ENCODE results near the gene SLC8A1. TPM values are rescaled to one million over a fixed set of nuclear protein-coding genes. Genes with fewer than 3 reads are reported as not detected.

SLC8A1 gene
- total RNA-seq, 1 donor from 2014 or later, result 277 TPM

DNA sequence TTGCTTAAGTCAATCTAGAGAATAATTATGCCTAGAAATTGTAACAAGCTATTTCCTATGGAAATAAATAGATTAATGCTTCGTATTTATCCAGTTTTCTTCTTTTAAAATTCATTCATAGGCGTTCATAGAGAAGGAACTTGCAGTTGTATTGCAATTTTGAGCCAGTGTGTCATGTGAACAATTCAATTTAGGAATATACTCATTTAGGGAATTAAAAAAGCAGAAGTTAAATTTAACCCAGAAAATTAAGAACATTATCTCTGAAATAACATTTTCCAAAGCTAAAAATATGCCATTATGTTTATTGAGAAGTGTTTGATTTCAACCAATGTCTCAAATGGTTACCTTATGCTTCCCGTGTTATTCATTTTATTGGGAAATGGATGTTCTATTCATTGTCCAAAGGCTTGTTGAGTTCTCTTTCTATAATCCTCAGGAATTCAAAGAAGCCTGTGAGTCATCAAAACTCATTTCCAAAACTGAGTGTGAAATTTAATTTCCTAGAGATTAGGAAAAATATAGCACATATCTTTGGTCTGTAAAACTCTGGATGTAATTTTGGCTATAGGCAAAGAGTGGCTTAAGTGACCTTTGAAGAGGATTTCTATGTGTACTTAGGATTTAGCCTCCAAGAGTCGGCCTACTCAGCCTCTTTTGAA lies 99.7 kb downstream of the SLC8A1 start:
- DNase-seq, result no peak

DNA sequence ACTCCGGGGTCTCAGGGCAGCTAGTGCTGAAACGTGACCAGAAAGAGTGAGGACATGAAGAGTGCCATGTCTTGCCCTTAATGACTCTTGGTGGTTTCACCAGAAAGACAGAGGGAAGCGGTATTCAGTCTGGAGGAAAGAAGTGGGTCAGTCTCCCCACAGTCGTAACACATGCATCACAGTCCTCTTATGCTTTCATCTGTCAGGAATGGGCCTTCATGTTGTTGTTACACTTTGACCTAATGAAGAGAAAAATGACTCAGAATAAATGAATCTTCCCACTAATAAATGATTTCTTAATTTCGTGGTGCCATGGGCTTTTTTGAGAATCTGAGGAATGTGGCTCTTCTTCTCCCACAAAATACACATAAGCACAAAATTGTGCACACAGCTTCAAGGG lies 103.2 kb downstream of the SLC8A1 start:
- DNase-seq, result no peak

DNA sequence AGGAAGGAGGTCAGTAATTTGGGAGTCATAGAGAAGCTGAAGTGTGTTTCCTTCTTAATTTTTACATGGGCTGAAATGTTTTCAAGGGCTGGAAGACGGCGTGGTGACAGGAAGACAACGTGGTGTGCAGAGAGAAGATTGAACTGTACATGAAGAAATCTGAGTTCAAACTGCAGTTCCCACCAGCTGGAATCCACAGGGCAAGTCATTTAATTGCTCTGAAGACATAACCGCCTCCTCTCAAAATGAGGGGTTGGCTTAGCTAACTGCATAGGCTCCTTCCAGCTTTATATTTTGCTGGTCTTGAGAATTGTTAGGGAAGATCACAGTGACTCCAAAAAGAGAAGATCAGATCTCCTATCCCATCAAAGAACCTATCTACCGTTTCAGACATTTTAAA lies 103.9 kb downstream of the SLC8A1 start:
- no peak for DNase-seq

DNA sequence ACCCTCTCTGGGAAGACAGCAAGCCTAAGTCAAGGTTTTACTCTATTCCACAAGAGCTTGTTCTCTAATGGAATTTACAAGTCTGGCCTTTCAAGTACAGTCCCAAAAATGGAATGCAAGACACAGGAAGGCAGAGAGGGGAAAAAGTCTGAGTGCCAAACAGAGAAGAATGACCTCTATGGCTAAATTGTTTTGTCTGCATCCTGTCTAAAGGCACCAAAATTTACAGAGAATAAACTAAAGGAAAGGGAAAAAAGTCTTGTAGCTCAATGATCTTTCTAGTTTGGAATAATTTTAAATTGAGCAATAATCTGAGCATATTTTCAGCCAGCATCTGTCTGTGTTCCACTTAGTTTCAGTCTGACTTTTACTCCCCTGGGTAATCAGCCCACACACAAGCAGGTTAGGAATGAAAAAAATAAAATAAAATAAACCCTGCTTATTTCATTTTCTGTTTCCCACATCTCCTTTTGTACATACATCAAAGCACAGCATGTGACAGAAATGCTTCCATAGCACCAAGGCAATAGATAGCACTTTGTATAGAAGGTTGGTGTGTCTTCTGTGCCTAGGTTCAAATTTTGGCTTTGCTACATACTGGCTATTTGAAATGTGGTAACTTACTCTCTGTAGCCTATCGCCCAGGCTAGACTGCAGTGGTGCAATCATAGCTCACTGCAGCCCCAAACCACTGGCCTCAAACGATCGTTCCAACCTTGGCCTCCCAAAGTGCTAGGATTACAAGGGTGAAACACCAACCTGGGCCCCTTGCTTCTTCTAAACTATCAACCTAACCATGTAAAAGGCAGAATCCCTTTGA lies 105.1 kb downstream of the SLC8A1 start:
- no peak for DNase-seq

DNA sequence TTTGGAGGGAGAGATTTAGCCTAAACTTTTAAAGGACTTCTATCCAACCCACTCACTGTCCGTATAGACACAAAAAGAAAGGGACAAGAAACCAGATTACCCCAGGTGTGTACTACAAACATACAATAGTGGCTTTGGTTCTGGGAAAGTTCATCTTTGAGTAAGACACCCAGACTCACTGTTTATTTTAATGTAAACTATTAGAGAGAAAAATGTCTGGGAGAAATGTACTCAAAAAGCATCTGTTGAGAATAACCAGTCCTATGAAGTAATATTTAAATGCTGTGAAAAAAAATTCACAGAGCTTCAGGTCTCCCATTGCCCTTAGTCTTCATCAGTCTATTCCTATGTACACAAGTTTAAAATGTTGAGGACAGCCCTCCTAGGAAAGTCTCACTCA lies 107.5 kb downstream of the SLC8A1 start:
- DNase-seq, result no peak

DNA sequence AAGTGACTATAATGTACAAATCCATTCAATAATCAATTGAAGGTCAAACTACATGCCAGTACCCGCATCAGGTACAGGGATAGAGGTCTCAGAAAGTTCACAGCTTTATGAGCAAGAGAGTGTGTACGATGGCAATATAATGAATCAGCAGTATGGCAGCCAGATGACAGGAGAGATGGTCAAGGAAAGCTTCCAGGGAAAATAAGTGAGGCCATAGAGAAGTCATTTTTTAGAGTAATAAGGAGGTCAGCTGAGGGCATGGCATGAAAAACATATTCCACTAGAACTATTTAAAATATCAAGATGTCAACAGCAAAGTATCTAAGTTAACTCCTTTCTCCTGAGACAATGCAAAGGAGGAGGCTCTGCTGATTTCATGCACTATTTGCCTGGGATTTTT lies 108.0 kb downstream of the SLC8A1 start:
- DNase-seq, result no peak

DNA sequence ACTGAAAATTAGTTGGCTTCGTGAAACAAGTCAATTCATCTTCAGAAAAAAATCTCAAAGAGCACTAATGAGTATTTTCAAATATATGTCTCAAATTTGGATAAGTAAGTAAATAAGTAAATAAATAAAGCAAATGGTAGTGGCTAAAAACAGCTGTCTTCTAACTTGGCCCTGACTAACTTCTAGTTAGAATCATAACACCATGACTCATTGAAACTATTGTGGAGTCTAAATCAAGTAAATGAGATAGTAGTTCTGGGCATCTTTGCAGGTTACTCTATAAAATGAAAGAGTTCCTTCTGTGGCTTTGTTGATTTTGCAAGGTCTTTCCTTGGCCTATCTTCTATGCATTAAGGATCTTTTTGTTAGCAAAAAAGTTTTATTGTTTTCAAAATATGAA lies 110.7 kb downstream of the SLC8A1 start:
- no peak for DNase-seq

DNA sequence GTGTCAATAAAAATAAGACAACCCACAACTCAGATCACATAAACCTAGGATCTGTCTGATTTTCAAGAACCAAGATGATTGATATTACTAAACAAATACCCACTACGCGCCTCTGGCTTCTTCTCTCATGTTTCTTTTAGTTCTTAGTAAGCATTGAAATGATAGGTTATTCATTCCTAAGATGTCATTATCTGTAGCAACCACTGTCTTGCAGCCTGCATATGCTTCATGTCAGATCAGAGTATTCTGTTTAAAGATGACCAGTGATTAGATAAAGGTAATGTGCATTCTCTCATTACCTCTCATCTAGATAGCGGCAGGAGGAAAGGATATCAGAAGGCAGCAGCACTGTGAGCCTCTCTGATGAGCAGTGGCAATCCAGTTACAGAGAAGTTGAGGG lies 112.9 kb downstream of the SLC8A1 start:
- DNase-seq, result no peak

DNA sequence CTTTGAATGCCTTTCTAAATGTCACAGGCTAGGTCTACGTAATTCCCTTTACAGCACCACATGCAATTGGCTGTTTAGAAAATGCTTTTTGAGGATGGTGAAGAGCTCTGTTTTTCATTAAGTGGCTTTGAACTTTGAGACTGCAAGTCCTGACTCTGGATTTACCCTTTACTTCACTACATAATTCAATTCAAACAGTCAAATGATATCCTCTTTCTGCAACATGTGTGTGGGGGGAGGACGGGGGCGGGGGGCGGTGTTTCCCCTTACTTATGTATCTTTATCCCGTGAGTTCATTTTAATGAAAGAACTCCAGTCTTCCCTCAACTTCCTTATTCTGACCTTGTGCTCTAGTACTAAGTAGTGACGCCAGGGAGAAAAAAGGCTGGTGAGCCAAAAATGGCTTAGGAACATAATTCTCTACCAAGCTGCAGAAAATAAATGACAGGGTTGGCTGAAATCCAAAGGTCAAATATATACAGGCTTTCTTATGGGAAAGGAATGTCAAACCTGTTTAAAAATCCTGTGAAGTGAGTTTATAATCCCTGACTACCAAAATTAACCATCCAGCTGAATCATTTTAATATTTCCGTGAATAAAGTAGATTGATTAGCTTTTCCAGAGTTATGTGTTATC lies 119.6 kb downstream of the SLC8A1 start:
- no peak for DNase-seq

DNA sequence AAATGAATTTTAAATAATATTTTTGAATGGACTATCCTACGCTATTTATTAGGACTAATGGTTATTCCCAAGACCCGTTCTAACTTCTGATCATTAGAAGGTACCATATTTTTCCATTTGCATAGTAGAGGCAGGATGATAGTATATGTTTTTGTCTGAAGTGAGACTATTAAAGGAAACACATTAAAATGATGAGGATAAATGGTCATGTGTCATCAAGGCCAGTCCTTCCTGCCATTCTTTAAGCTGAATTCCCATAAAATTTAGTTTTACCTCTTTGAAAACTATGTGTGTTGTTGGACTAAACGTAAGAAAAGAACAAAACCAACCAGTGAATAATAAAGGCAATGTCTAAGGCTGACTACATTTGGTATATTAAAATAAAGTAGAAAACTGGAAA lies 121.8 kb downstream of the SLC8A1 start:
- no peak for DNase-seq

DNA sequence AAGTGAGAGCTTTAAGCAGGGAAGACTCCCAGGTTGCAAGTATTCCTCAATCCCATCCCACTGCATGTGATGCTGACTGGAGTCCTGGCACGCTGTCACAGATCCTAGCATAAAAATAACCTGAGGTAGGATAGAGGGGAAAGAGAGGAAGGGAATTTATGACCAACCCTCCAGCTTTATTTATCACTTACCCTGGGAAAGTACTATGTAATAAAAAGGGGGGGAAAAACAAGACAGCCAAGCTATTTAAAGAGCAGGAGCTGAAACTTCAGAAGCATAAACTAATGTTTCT lies 122.2 kb downstream of the SLC8A1 start:
- no peak for DNase-seq

DNA sequence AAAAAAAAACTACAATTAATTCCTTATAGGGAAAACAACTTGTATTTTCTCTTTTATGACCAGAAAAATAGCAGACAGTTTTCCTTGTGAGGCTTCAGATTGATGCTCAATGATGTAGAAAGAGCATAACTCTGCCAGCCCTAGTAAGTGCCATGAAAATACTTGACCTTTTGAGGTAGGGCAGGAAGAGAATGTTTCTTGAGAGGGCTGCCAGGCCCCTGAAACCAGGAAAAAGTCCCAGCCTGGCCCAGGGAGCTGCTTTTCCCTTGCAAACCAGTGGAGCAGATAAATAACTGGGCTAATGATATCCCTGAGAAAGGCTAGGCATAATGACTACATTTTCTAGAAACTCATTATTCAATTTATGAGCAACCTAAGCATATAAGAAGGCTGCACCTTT lies 126.8 kb downstream of the SLC8A1 start:
- DNase-seq, result no peak

DNA sequence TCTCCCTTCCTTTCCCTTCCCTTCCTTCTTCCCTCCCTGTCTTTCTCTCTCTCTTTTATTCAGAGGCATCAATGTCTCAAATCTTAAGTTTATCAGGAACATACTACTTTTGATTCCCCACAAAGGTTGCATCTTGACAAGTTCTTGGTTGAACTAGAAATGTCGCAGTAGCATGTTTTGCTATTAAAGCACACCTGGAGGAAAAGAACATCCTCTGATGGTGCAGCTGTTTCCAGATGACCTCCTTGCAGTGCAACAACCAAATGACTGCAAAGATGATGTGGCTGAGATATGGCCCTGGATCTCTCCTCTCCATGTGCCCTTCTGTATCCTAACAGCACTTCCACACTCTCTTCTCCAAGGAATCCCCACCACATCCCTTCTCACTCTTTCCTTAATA lies 127.2 kb downstream of the SLC8A1 start:
- DNase-seq, result no peak

DNA sequence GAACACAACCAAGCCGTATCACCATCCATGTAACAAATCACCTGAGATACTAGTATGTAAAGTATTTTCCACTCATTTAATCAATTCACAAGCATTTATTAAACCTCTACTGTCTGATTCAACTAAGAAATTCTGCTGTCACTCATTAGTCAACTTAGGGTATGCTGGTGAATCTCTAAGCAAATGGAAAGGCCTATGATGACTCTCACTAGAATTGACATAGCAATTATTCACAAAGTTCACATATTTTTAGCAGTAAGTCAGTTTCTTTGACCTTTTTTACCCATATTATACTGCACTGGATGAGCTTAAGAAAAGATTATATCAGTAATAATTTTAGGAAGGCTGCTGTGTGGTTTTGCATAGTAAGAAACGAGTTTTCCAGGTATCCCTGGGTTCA lies 130.1 kb downstream of the SLC8A1 start:
- no peak for DNase-seq

DNA sequence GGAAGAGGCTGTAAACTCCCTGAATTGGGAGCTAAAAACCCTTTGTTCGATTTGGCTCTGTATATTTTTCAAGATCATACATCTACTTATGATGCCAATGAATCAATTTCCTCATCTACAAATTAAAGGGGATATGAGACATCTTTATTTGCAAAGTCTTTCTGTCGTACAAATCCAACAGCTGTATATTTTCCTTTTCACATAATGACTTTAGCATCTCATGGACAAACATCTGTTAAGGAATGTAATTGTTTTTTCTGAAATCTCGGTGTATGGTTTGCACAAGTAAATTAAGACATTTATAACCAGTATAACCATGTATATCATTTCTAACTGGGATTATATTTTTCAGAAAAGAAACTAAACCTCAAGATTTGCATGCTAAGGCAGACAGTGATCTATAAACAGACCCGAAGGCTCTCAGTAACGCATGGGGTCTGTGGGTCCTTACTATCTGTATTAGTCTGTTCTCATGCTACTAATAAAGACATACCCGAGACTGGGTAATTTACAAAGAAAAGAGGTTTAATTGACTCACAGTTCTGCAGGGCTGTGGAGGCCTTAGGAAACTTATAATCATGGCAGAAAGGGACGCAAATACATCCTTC lies 130.8 kb downstream of the SLC8A1 start:
- DNase-seq, result no peak

DNA sequence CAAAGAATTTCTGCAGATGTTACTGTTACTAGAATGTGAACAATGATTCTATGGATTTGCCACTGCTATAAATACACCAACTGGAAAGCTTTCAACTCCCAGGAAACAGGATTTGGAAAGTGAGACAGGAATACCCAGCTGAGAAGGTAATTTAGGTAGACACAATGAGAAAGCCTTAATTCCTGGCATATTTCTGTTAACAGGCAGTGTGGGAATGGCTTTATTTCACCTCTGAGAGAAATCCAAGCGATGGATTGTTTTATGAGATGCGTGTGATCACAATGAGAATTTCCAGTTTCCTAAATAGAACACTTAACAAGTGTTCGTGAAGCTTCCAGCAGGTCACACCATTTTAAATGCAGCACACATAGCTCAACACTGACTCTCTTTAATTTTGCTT lies 133.0 kb downstream of the SLC8A1 start:
- no peak for DNase-seq

DNA sequence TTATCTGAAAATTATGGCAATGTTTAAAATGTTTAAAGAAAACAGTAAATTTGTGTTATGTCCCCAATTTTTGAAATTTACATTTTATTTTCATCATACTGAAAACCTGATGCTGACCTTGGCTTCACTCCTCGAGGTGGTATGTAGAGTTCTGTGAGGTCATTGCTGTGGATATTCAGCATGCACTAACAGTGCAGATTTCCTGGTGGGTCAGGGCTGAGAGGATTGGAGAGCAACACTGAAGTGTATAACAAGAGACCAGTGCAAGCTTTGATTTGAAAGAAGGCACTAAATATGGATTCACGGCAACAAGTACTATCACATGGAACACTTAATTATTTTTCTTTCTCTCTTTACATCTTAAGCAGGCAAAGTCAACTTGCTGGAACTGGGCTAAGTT lies 134.1 kb downstream of the SLC8A1 start:
- no peak for DNase-seq

DNA sequence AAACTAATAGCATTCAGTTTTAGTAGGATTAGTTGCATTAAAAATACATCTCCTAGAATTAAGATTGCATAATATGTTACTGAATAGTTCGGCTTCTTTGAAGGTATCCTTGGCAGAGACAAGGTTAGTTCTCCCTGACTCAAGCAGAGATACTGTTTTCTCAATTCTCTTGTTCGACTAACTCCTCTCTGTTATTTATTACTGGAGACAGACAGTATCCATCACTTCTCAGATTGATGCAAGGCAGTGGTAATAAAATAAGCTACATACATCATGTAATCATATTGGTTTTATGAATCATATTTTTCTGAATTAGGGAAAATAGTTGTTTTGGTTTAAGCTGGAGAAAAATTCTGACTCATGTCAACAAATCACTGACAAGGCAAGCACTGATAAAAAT lies 134.8 kb downstream of the SLC8A1 start:
- no peak for DNase-seq

DNA sequence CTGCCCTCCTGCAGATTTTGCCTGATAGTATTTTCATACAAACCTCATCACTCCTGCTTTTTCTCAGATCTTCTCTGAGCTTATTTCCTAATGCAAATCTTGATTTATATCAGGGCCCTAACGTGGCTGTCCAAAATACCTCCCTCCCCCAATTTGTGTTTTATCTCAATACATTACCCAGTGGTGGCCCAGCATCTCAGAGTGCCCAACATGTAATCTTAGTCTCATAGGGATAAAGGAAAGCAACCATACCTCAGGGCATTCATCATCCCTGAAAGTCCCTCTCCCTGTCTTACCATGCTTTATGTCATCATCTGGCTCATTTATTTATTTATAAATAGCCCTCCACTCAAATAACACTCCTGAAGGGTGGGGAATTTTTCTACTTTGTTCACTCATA lies 135.3 kb downstream of the SLC8A1 start:
- no peak for DNase-seq

DNA sequence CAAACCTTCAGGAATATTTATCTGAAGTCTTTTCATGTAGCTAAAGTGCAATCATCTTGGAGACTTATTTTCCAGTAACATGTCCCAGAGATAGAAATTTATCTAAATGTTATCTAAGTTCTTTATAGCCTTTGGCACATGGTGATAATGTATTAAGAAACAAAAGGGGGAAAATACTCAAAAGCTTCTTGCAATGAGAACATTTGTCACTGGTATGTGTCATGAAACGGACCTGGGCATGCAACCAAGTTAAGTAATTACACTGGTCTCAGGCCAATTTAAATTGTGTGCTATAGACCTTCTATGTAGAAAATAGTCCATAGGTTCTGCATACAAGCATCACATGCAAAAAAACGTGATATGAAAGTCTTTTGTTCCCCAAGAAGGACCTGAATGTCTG lies 136.2 kb downstream of the SLC8A1 start:
- DNase-seq, result no peak

DNA sequence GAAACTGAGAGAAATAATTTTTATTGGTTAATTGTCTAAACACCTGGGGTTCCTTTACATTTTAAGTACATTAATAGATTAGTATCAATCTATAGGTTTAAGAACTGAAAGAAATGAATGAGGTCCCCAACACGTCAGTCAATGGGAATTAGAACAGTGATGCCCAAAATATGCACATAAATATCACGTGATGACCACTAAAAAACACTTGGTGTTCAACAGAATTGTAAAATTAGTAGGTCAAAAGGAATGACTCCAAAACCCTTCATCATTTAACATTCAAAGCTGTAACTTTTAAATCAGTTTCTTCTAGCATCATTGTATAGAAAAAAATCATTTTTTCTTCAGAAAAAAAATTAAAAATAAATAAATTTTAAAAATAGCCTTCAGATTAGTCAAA lies 140.9 kb downstream of the SLC8A1 start:
- DNase-seq, result no peak

DNA sequence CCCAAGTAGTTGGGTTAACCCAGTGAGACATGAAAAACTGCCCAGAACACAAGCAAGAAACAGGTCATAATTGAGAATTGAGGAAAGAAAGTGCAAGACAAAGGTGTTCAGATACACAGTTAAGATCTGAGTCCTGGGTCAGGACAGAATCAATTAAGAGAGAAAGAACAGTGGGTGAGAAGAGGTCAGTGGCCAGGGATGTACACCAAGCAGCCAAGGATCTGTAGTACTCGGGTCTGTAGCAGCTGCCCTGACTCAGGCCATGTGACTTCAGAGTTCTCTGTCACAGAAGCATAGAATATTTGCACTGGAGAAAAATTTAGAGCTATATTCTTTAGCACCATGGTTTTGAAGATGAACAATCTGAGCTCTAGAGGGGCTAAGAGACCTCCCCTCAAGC lies 141.6 kb downstream of the SLC8A1 start:
- DNase-seq, result no peak

DNA sequence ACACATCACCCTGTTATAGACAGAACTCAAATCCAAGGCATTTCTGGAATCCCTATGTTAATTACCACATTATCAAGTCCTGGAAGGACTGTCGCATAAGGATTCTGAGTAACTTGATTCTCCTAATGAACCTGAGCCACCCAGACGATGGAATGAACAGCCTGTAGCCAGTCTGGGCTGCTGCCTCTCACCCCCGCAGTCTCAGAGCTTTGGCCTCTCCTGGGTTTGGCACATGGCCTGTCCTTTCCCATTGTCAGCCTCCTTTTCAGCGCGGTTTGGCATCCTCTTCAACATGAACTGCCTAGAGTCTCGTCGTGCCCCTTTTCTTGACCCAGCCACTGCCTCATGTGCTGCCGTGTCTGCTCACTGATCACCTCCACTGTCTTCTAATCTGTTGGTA lies 147.6 kb downstream of the SLC8A1 start:
- DNase-seq, result no peak

DNA sequence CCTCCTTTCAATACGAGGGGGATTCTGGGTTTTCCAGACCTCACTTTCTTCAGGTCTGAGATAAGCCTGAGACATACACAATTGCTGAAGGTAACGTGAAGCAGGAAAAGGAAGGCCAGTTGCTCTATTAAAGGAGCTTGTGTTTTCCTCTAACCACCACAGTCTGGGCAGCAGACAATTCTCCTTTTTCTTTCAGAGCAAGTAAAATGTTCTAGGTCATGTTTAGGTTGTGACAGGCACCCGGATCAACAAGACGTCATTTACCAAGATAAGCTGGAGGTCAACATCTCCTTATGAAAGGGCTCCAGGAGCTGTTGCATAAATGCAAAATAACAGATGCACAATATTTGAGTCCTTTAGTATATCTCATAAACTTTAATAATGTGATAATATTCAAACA lies 148.1 kb downstream of the SLC8A1 start:
- no peak for DNase-seq
